ENCODE data around the gene RARS2.
"Not testable (repeated sequence)": the region's sequence is repeated elsewhere in the genome, so short reads cannot be mapped to it uniquely, and the experiment has no call there.

The RARS2 gene

DNA sequence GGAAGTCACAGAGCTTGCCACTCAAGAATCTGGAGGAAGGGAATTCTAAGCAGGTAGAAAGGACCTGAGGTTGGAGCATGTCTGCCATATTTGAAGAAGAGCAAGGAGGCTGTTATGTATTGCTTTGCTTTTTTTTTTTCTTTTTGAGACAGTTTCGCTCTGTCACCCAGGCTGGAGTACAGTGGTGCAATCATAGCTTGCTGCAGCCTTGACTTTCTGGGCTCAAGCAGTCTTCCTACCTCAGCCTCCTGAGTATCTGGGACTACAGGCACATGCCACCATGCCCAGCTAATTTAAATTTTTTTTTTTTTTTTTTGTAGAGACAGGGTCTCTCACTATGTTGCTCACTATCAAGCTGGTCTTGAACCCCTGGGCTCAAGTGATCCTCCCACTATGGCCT, 41.0 kb upstream of the RARS2 start:
- H3K4me3 ChIP-seq (ENCODE audit: low read depth, low read length): no peak overlapping the region
- TF ChIP-seq POLR2A (IDR thresholded peaks at IDR 0.05; ENCODE audit: extremely low read depth, insufficient read length) (no peak), MYC (IDR thresholded peaks at IDR 0.05; ENCODE audit: low read depth, low read length) (no peak)
- TF ChIP-seq, protein P1, sequence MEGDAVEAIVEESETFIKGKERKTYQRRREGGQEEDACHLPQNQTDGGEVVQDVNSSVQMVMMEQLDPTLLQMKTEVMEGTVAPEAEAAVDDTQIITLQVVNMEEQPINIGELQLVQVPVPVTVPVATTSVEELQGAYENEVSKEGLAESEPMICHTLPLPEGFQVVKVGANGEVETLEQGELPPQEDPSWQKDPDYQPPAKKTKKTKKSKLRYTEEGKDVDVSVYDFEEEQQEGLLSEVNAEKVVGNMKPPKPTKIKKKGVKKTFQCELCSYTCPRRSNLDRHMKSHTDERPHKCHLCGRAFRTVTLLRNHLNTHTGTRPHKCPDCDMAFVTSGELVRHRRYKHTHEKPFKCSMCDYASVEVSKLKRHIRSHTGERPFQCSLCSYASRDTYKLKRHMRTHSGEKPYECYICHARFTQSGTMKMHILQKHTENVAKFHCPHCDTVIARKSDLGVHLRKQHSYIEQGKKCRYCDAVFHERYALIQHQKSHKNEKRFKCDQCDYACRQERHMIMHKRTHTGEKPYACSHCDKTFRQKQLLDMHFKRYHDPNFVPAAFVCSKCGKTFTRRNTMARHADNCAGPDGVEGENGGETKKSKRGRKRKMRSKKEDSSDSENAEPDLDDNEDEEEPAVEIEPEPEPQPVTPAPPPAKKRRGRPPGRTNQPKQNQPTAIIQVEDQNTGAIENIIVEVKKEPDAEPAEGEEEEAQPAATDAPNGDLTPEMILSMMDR (IDR thresholded peaks at IDR 0.05; ENCODE audit: low read depth, low read length): no peak
- TF ChIP-seq, protein P2, sequence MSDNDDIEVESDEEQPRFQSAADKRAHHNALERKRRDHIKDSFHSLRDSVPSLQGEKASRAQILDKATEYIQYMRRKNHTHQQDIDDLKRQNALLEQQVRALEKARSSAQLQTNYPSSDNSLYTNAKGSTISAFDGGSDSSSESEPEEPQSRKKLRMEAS (IDR thresholded peaks at IDR 0.05; ENCODE audit: low read depth, low read length): no peak
- DNase-seq (ENCODE audit: low read depth): no peak

DNA sequence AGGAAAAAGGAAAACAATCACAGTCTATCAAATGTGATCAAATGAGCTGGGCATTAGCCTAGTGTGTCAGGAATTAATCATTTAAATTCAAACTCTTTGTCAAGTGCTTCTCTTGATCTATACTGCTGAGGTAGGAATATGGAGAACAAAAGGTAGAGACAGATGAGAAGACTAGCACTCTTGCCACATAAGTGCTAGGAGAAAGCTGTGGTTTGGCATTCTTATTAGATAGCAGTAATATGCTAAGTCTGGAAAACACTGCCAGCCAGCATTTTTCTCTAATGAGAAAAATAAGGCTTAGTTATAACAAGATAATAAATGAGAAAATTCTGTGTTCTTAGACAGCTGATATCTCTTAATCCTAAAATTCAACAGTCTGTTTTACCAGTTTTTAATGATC, 39.1 kb upstream of the RARS2 start:
- TF ChIP-seq, protein P2 (IDR thresholded peaks at IDR 0.05; ENCODE audit: low read depth, low read length): no peak
- TF ChIP-seq POLR2A (IDR thresholded peaks at IDR 0.05; ENCODE audit: extremely low read depth, insufficient read length) (no peak), MYC (IDR thresholded peaks at IDR 0.05; ENCODE audit: low read depth, low read length) (no peak)
- TF ChIP-seq, protein P1 (IDR thresholded peaks at IDR 0.05; ENCODE audit: low read depth, low read length): no peak
- H3K4me3 ChIP-seq (ENCODE audit: low read depth, low read length): no peak overlapping the region
- DNase-seq (ENCODE audit: low read depth): no peak

DNA sequence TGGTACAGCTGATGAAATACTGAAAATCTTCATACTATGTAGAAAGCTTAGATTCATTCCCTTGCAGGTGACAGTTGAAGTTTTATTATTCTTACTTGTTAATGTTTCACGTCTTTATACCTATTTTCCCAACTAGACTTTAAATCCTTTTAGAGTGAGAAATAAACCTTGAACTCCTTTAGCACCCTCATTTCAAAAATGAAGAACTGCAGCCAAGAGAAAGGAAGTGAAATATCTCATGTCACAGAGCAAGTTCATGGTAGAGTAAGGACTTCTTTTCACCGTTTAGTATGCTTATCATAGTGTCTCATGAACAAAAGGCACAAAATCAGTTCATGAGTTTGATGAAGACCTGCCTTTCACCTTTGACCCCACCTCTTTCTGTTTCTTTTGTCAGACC, 38.6 kb upstream of the RARS2 start:
- DNase-seq (ENCODE audit: low read depth): no peak
- H3K4me3 ChIP-seq (ENCODE audit: low read depth, low read length): no peak overlapping the region
- TF ChIP-seq, protein P1 (IDR thresholded peaks at IDR 0.05; ENCODE audit: low read depth, low read length): no peak
- TF ChIP-seq MYC (IDR thresholded peaks at IDR 0.05; ENCODE audit: low read depth, low read length) (no peak), POLR2A (IDR thresholded peaks at IDR 0.05; ENCODE audit: extremely low read depth, insufficient read length) (no peak)
- TF ChIP-seq, protein P2 (IDR thresholded peaks at IDR 0.05; ENCODE audit: low read depth, low read length): no peak

DNA sequence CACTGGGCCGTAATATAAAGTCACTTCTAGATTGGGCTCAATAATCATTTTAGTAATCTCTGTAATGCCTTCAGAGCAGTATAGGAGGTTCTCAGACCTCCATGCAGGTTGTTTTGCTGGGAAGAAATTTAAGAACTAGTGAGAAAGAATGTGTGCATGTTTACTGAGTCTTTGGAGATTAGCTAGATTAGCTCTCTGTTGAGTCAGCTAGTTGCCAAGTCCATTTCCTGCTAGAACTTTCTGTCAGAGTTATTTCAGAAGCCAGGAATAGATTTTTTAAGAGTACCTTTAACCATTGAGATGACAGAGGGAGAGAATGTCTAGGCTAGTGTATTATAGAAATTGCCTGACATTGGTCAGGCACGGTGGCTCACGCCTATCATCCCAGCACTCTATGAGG, 33.5 kb upstream of the RARS2 start:
- DNase-seq (ENCODE audit: low read depth): no peak
- TF ChIP-seq, protein P1 (IDR thresholded peaks at IDR 0.05; ENCODE audit: low read depth, low read length): no peak
- TF ChIP-seq POLR2A (IDR thresholded peaks at IDR 0.05; ENCODE audit: extremely low read depth, insufficient read length): no peak
- TF ChIP-seq, protein P2 (IDR thresholded peaks at IDR 0.05; ENCODE audit: low read depth, low read length): no peak
- no peak for TF ChIP-seq MYC (IDR thresholded peaks at IDR 0.05; ENCODE audit: low read depth, low read length)
- no peak overlapping the region for H3K4me3 ChIP-seq (ENCODE audit: low read depth, low read length)

DNA sequence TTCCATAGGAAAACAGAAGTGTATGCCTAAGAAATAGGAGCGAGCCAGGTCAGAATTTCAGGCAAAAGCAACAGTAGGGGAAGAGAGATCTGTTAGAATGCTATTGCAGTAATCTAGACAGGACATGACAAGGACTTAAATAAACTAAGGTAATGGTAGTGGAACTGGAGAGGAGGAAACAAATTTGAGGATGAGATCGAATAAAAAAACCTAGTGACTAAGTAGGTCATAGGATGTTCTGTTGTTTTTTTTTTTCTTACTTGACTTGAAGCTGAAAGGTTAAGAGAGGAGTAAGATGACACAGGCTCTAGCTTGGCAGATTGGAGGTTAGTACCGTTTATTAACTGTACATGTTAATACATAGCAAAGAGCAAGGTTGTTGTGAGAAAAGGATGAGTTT, 28.7 kb upstream of the RARS2 start:
- H3K4me3 ChIP-seq (ENCODE audit: low read depth, low read length): no peak overlapping the region
- DNase-seq (ENCODE audit: low read depth): no peak
- no peak for TF ChIP-seq POLR2A (IDR thresholded peaks at IDR 0.05; ENCODE audit: extremely low read depth, insufficient read length)
- no peak for TF ChIP-seq MYC (IDR thresholded peaks at IDR 0.05; ENCODE audit: low read depth, low read length)
- TF ChIP-seq, protein P1 (IDR thresholded peaks at IDR 0.05; ENCODE audit: low read depth, low read length): no peak
- TF ChIP-seq, protein P2 (IDR thresholded peaks at IDR 0.05; ENCODE audit: low read depth, low read length): no peak

DNA sequence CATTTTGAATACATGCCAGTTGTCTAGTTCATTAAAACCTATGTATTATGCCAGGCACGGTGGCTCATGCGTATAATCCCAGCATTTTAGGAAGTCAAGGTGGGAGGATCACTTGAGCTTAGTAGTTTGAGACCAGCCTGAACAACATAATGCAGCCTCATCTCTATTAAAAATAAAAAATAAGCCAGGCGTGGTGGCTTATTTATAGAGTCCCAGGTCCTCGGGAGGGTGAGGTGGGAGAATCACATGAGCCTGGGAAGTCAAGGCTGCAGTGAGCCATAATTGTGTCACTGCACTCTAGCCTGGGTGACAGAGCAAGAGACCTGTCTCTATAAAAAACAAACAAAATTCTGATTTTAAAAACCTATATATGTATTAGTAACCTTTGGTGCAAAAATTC, 27.6 kb upstream of the RARS2 start:
- no peak overlapping the region for H3K4me3 ChIP-seq (ENCODE audit: low read depth, low read length)
- DNase-seq (ENCODE audit: low read depth): no peak
- TF ChIP-seq, protein P1 (IDR thresholded peaks at IDR 0.05; ENCODE audit: low read depth, low read length): no peak
- TF ChIP-seq MYC (IDR thresholded peaks at IDR 0.05; ENCODE audit: low read depth, low read length) (no peak), POLR2A (IDR thresholded peaks at IDR 0.05; ENCODE audit: extremely low read depth, insufficient read length) (no peak)
- TF ChIP-seq, protein P2 (IDR thresholded peaks at IDR 0.05; ENCODE audit: low read depth, low read length): no peak

DNA sequence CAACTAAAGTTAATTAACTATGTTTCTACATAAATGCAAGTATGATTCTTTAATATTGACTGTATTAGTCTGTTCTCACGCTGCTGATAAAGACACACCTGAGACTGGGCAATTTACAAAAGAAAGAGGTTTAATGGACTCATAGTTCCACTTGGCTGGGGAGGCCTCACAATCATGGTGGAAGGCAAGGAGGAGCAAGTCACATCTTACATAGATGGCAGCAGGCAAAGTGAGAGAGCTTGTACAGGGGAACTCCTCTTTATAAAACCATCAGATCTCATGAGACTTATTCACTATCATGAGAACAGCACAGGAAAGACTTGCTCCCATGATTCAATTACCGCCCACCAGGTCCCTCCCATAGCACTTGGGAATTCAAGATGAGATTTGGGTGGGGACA, 23.2 kb upstream of the RARS2 start:
- DNase-seq (ENCODE audit: low read depth); H3K4me3 ChIP-seq (ENCODE audit: low read depth, low read length): not testable (repeated sequence)

Data from NB4 (cell line).